HepG2 (cell line): ENCODE results near the gene SLC26A2. TPM values are rescaled to one million over a fixed set of nuclear protein-coding genes. Genes with fewer than 3 reads are reported as not detected.

ENCODE experiments used
- BRD4 ChIP-seq: sonication (generic); formaldehyde crosslinking; IDR thresholded peaks from 2 replicates; pipeline ENCODE4 v1.4.0; 2020; ENCODE audit warnings: missing genetic modification reagents
- MAFK ChIP-seq, 2 experiments: IDR thresholded peaks in 1 of 2; conservative IDR thresholded peaks in 1 of 2; 2 replicates each; pipeline ENCODE4 v1.6.1; 2011; ENCODE audit warnings: improper control_type of control experiment in 2 of 2, low read length in 2 of 2
- MEIS1 ChIP-seq: sonication (generic); formaldehyde crosslinking; IDR thresholded peaks from 2 replicates; pipeline ENCODE4 v1.9.0; 2021; ENCODE audit warnings: mild to moderate bottlenecking, missing genetic modification reagents, moderate library complexity, borderline replicate concordance
- MTA3 ChIP-seq: sonication (generic); formaldehyde crosslinking; IDR thresholded peaks from 2 replicates; pipeline ENCODE4 v1.4.0; 2020; ENCODE audit warnings: missing genetic modification reagents
- NFATC3 ChIP-seq: sonication (generic); formaldehyde crosslinking; IDR thresholded peaks from 2 replicates; pipeline ENCODE4 v1.5.1; 2020; ENCODE audit warnings: mild to moderate bottlenecking, missing genetic modification reagents
- NFE2 ChIP-seq: sonication (generic); formaldehyde crosslinking; IDR thresholded peaks from 2 replicates; pipeline ENCODE4 v1.4.0; 2020; ENCODE audit warnings: missing genetic modification reagents
- NR2C2 ChIP-seq: sonication (generic); formaldehyde crosslinking; IDR thresholded peaks from 2 replicates; pipeline ENCODE4 v1.4.0; 2020; ENCODE audit warnings: missing genetic modification reagents, mild to moderate bottlenecking, moderate library complexity, borderline replicate concordance
- RELA ChIP-seq: sonication (generic); formaldehyde crosslinking; IDR thresholded peaks from 2 replicates; pipeline ENCODE4 v1.4.0; 2020; ENCODE audit warnings: missing genetic modification reagents
- STAG1 ChIP-seq: sonication (generic); formaldehyde crosslinking; IDR thresholded peaks from 2 replicates; pipeline ENCODE4 v1.4.0; 2020; ENCODE audit warnings: missing genetic modification reagents
- ZNF142 ChIP-seq: sonication (generic); formaldehyde crosslinking; IDR thresholded peaks from 2 replicates; pipeline ENCODE4 v1.4.0; 2020; ENCODE audit warnings: missing genetic modification reagents
- ZNF17 ChIP-seq: sonication (generic); formaldehyde crosslinking; IDR thresholded peaks from 2 replicates; pipeline ENCODE4 v1.5.0; 2020; ENCODE audit warnings: mild to moderate bottlenecking, missing genetic modification reagents
- ZNF644 ChIP-seq: IDR thresholded peaks from 2 replicates; pipeline ENCODE4 v1.6.1; 2016; ENCODE audit warnings: low read depth
- ZNF883 ChIP-seq: sonication (generic); formaldehyde crosslinking; IDR thresholded peaks from 2 replicates; pipeline ENCODE4 v1.5.1; 2020; ENCODE audit warnings: mild to moderate bottlenecking, missing genetic modification reagents; ENCODE audit errors: not compliant biosample characterization
- polyA plus RNA-seq, 8 experiments: library from polyadenylated mRNA; depleted of rRNA in 3 of 8; stranded (reverse) in 7 of 8; unstranded in 1 of 8; fragments of >200 nt; fragmentation: Illumina TruSeq in 4 of 8; extraction: Trizol in 4 of 8; gene quantifications; 2 replicates each; pipeline versions ENCODE4 v1.2.1 to v1.2.3, GENCODE V29; 2011 to 2016; ENCODE audit warnings: low read depth in 4 of 8, missing spikeins in 1 of 8, mixed read lengths in 1 of 8; ENCODE audit not compliant: insufficient read depth in 1 of 8
- total RNA-seq, 5 experiments: library from RNA; depleted of rRNA; stranded (reverse); fragments of >200 nt; fragmentation: Illumina TruSeq; extraction: Trizol; gene quantifications; 2 replicates each; pipeline ENCODE4 v1.2.3, GENCODE V29; 2016; ENCODE audit warnings: low read depth in 1 of 5
- TF ChIP-seq, protein P1 (sequence below): sonication (generic); formaldehyde crosslinking; IDR thresholded peaks from 2 replicates; pipeline ENCODE4 v1.4.0; 2020; ENCODE audit warnings: low read depth, missing genetic modification reagents
- TF ChIP-seq, protein P2 (sequence below): sonication (generic); formaldehyde crosslinking; IDR thresholded peaks from 2 replicates; pipeline ENCODE4 v1.9.0; 2022; ENCODE audit warnings: low read depth, missing genetic modification reagents

Gene SLC26A2
- total and polyA plus RNA-seq, 2 of the 13 experiments (the other 11 are each of a cell fraction or from before 2014, with no cell fraction given), result 2.2 to 7.9 TPM

GRCh38 chr5:149960272-149961185, at the start of gene SLC26A2 (continued):
- TF ChIP-seq MAFK (conservative IDR thresholded peaks at IDR 0.05 in 1 of 2, IDR thresholded peaks at IDR 0.05 in 1 of 2; ENCODE audit: low read length in 2 of 2) (no peak), MTA3 (CRISPR knock-in tag) (no peak), ZNF883 (CRISPR knock-in tag) (no peak), NFE2 (CRISPR knock-in tag) (no peak), RELA (CRISPR knock-in tag) (no peak), STAG1 (CRISPR knock-in tag) (no peak), ZNF644 (CRISPR knock-in tag) (no peak), NFATC3 (CRISPR knock-in tag) (no peak), BRD4 (CRISPR knock-in tag) (no peak), ZNF17 (CRISPR knock-in tag) (no peak), ZNF142 (CRISPR knock-in tag) (peak; percentile 21; the same call in 1 of the 2 replicates), NR2C2 (CRISPR knock-in tag) (no peak), MEIS1 (CRISPR knock-in tag) (no peak)
- TF ChIP-seq, protein P1, sequence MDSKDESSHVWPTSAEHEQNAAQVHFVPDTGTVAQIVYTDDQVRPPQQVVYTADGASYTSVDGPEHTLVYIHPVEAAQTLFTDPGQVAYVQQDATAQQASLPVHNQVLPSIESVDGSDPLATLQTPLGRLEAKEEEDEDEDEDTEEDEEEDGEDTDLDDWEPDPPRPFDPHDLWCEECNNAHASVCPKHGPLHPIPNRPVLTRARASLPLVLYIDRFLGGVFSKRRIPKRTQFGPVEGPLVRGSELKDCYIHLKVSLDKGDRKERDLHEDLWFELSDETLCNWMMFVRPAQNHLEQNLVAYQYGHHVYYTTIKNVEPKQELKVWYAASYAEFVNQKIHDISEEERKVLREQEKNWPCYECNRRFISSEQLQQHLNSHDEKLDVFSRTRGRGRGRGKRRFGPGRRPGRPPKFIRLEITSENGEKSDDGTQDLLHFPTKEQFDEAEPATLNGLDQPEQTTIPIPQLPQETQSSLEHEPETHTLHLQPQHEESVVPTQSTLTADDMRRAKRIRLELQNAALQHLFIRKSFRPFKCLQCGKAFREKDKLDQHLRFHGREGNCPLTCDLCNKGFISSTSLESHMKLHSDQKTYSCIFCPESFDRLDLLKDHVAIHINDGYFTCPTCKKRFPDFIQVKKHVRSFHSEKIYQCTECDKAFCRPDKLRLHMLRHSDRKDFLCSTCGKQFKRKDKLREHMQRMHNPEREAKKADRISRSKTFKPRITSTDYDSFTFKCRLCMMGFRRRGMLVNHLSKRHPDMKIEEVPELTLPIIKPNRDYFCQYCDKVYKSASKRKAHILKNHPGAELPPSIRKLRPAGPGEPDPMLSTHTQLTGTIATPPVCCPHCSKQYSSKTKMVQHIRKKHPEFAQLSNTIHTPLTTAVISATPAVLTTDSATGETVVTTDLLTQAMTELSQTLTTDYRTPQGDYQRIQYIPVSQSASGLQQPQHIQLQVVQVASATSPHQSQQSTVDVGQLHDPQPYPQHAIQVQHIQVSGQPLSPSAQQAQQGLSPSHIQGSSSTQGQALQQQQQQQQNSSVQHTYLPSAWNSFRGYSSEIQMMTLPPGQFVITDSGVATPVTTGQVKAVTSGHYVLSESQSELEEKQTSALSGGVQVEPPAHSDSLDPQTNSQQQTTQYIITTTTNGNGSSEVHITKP (CRISPR knock-in tag), result 0 out of 2 replicates have a peak, but pooled peaks have one; percentile 38
- TF ChIP-seq, protein P2, sequence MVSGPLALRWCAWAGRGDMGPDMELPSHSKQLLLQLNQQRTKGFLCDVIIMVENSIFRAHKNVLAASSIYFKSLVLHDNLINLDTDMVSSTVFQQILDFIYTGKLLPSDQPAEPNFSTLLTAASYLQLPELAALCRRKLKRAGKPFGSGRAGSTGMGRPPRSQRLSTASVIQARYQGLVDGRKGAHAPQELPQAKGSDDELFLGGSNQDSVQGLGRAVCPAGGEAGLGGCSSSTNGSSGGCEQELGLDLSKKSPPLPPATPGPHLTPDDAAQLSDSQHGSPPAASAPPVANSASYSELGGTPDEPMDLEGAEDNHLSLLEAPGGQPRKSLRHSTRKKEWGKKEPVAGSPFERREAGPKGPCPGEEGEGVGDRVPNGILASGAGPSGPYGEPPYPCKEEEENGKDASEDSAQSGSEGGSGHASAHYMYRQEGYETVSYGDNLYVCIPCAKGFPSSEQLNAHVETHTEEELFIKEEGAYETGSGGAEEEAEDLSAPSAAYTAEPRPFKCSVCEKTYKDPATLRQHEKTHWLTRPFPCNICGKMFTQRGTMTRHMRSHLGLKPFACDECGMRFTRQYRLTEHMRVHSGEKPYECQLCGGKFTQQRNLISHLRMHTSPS (CRISPR knock-in tag), result no peak; the same call in 1 of the 2 replicates
